Heart left ventricle (tissue), 13 donors: ENCODE results near the gene LHFPL2.

Experiments used
- CTCF ChIP-seq, 12 donors: fragments of 200-600 bp; sonication (generic) in 4 of 12; IDR thresholded peaks; one replicate each; pipeline versions ENCODE4 v1.5.0 to v1.8.0; 2018 to 2022; ENCODE audit warnings: antibody characterized with exemption in 12 of 12, mild to moderate bottlenecking in 5 of 12
- POLR2A ChIP-seq, 2 donors: fragments of 450-650 bp; IDR thresholded peaks; one replicate each; pipeline ENCODE4 v1.6.1; 2017; ENCODE audit warnings: antibody characterized with exemption in 2 of 2, mild to moderate bottlenecking in 2 of 2, moderate library complexity in 2 of 2
- donor health status: ischemic (EF 13 %, LVEDD 7.1; RV severe dilation, severe dysfunction).
- donor health status: DM: no; HTN: yes; CAD: no.
- donor health status: DM: no; HTN: no; CAD: no.
- donor health status: ischemic (EF 25% LVEDD 6.9; RV normal size, moderate dysfunction).
- donor health status: ischemic (EF 25% LVEDD 5.7; RV mildly dilated, moderate dysfunction).
- donor health status: ischemic (EF 35%, LVEDD 5.7; RV mildly dilated, moderate dysfunction).
- donor health status: nonischemic (EF 11% LVEDD 7.7; RV severe dilation, severe dysfunction).
- donor health status: DM: yes; HTN: yes; CAD: no.
- donor health status: PGD.
- donor health status: ischemic (EF 29% LVEDD 5.4; RV normal size, mild dysfunction).
- donor health status: nonischemic (EF 23%, LVEDD 6.1; RV moderate dilation, normal function).

GRCh38 chr5:78467752-78468357 lies 180.7 kb downstream of the LHFPL2 start:
- TF ChIP-seq CTCF (IDR thresholded peaks at IDR 0.05), result peak; percentile 69 to 86 (median 80)
- no peak for TF ChIP-seq POLR2A (IDR thresholded peaks at IDR 0.05)
